NCI-H2196 treated with DMSO at 0.1 percent for 48 hours (cell line): ENCODE data around the gene MEDAG.

ENCODE experiments used
- DNase-seq: peaks from one replicate; lab custom pipeline; 2025; ENCODE audit not compliant: unreplicated experiment; lab: John Stamatoyannopoulos, UW

MEDAG gene

GRCh38 chr13:30905932-30906383, at the start of gene MEDAG:
Gene MEDAG (plus strand): TSS chr13:30906271. CDS start chr13:30906516, 245 bp downstream.
- DNase-seq = no peak

- no peak for DNase-seq
These were observed 49.1 kb upstream of the MEDAG start for GRCh38 chr13:30857018-30857417.

DNA sequence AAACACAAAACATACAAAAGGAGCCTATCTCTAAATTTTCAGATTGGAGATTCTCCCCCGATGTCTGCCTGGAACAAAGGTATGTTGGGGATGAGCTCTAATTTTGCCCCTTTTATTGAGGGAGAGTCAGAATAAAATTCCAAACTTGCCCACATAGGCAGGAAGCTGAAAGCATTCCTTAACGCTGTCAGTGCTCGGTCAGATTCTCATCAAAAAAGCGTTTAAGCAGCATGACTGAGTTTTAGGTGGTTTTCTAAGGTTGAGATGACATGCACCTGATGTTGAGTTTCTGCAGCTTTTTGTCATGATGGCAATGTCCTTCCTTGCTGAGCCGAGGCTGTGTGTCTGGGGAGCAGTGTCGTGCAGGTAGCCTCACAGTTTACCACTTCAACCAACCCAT, 48.4 kb upstream of the MEDAG start:
- no peak for DNase-seq

GRCh38 chr13:30859326-30859725, 46.7 kb upstream of the MEDAG start:
- no peak for DNase-seq

GRCh38 chr13:30861163-30861562, 44.9 kb upstream of the MEDAG start:
- DNase-seq = no peak

DNA sequence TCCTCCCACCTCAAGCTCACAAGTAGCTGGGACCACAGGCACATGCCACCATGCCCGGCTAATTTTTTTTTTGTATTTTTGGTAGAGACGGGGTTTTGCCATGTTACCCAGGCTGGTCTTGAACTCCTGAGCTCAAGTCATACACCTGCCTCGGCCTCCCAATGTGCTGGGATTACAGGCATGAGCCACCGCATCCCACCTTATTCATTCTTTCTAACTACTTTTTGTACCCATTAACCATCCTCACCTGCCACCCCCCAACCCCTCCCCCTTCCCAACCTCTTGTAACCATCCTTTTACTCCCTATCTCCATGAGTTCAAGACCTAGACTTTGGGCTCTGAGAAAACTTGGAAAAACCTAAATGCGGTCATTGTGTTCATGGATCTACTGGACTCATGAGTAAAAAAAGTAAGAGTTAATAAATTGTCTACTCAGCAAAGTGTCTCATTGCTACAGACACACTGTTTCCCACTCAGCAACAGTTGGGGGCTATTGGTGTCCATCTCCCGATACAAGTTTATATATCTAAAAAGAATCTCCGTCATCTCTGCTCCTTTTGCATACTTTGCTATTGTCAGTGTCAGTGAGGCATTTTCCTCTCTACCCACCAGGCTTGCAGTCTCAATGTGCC, 44.1 kb upstream of the MEDAG start:
- no peak for DNase-seq

GRCh38 chr13:30862707-30863106, 43.4 kb upstream of the MEDAG start:
- no peak for DNase-seq

DNA sequence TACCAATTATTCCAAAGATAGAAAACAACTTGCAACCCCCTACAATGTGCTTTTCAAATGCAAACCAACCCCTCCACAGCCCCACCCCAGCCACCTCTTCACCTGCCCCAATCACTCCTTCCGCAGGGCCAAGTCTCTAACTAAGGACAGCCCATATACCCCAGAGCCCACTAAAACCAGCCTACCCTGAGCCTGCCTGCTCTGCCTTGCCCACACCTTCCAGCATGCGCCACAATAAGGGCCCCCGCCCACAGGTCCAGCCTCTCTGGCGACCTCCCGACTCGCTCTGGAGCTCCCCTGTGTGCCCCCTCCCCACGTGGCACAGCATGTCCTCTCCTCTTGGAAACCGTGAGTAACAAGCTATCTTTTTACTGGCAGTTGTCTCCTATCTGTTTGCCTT, 42.8 kb upstream of the MEDAG start:
- DNase-seq = no peak

- no peak for DNase-seq
These were observed 42.3 kb upstream of the MEDAG start for GRCh38 chr13:30863796-30864195.

GRCh38 chr13:30864433-30865122, 41.5 kb upstream of the MEDAG start:
- no peak for DNase-seq

DNA sequence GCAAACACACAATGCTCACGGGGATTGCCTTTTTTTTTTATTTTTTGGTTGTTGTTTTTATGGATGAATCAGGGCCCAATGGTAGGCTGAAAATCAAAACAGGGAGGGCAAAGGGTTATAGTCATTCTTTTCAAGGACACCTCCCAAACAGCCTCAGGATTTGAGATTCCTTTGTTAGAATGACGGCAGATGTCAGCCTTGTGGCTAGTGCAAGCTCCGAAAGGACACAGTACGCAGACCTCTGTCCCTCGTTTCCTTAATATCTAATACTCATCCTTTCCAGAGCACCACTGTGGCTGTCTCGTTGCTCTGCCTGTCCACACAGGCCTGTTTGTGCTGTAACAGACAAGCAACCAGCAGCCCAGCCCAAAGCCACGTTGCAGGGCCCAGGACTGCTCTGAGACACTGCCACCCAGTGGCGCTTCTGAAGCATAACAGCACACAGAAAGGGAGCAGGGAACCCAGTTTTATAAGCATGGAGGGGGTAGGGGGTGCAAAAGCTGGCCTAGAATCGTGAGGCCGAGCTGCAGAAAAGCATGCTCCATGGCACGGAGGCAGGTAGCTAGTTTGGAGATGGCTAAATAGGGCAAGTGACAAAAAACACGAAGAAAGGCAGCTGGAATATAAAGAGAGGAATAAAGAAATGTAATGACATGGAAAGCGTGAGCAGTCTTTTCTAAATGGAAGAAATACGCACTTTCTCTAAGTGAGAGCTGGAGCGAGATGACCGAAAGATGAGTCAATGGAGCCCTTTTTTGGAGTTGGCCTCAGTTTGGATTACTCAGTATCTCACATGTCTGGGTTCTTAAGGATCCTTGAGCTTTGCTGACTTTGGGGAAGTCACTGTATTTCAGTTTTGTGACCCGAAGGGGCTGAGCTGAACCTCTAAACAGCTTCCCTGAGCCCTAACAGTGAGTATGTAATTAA, 40.7 kb upstream of the MEDAG start:
- DNase-seq = peak; percentile 40

DNA sequence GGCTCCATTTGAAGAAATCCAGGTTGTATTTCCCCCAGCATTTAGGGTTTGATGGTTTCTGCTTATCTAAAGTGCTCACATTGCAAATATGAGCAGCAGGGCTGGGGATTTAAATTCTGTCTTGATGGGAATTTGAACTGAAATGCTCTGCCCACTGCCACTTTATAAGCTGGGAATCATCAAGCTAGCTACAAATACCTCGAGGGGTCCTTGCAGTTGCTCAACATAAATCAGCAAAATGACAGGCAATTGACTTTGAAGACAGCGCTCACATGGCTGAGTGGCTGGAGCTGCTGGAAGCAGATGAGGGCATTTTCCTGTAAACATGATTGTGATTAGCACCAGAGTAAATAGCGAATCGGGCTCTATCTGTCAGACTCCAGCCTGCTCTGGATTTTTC, 39.4 kb upstream of the MEDAG start:
- DNase-seq = no peak

DNA sequence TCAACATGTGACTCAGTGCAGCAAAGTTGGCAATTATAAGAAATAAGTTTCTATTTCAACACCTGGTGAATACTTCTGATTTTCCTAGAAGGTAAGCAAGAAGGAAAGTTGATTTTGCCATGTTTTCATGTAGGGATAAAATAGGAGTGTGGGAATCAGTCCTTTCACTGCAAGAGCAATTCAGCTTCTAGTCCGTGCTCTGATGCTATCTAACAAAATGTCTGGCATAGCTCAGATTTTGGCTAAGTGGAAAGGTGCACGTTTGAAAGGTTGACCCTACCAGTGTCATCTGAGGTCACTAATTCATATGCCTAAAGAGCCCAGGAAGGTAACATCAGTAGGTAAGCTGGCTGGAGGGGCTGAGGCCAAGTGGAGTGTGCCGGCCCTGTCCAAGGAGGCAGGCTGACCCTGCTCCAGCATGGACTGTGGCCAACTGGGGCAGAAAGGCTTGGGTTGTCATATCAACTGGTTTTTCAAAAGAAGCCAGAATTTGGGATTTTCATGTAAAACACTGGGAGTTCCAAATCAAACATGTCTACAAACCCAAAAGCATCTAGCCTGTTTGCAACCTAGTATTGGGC, 38.9 kb upstream of the MEDAG start:
- no peak for DNase-seq

DNA sequence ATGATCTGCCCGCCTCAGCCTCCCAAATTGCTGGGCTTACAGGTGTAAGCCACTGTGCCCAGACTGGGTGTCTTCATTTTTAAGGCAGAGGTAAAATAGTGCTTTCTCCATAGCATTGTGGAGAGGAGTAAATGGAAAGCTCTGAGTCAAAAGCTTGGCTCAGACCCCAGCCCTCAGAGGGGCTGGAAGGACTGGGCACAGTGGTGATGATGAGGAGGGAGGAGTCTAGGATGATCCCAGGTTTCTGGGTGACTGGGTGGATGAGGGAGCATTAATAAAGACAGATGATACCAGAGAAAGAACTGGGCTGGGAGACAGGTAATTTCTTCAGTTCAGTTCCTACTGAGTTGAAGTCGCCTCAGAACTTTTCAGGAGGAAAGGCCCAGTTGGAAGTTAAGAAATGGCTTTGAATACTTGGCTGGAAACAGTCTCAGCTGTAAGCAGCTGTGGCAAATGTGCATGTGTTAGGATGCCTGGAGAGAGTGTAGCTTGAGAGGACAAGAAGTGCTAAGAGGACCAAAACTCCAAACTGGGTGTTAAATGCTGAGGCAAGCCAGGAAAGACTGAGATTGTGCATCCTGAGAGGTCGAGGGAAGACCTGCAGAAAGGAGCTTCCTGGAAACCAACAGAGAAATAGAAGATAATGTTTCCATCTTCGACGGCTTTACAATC, 37.1 kb upstream of the MEDAG start:
- DNase-seq = no peak

- DNase-seq = no peak
These were observed 36.6 kb upstream of the MEDAG start for GRCh38 chr13:30869491-30869890.

DNA sequence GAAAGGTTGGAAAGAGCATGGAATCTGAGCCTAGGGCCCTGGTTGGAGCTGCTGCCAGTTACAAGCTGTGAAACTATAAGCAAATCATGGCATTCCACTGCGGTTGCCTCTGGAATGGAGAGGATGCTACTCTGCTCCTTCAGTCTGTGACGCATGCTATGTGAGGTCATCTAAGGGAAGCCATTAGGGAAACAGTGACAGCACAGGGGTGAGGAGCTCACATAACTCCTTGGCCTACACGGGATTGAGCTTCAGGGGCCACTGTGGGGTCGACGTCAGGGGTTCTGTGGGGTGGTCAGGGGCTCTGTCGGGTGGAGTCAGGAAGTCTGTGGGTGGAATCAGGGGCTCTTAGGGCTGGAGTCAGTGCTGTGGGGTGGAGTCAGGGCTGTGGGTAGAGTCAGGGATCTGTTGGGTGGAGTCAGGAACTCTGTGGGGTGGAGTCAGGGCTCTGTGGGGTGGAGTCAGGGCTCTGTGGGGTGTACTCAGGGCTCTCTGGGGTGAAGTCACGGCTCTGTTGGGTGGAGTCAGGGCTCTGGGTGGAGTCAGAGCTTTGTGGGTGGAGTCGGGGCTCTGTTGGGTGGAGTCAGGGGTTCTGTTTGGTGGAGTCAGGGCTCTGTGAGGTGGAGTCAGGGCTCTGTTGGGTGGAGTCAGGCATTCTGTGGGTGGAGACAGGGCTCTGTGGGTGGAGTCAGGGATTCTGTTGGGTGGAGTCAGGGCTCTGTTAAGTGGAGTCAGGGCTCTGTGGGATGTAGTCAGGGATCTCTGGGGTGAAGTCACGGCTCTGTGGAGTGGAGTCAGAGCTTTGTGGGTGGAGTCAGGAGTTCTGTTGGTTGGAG, 35.8 kb upstream of the MEDAG start:
- DNase-seq = no peak

- DNase-seq = no peak
These were observed 35.0 kb upstream of the MEDAG start for GRCh38 chr13:30870916-30871587.

DNA sequence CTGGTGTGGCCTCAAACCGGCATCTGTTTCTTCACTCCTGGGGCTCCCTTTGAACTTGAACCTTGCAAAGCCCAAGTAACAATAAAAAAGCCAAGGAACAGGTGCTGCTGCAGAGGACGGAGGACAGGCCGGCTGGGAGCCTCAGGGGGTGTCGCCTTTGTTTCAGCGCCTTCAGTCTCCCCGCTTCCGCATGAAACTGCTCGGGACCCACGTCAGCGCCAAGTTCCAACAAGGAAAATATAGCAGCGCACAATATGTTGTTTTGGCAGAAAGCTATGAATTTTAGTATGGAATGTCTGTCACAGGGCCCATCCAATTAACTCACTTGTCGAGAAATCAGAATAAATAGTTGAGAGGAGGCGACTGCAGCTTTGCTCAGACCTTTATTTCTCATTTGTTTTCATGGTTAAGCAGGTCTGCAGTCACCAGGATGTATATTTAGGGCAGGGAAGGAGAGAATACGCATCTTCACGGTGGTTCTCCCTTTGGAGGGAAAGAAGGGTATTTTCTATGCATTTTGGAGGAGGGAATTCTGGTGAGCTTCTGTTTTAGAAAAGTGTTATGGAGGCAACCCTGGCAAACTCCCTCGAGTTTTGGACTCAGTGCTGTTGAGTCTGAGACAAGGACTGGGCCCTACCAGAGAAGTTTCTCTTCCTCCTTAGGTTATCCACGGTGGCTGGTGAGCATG, 34.3 kb upstream of the MEDAG start:
- no peak for DNase-seq

GRCh38 chr13:30872276-30872594, 33.8 kb upstream of the MEDAG start:
- no peak for DNase-seq
